ENCODE data around the gene KMT2D.

Gene KMT2D

GRCh38 chr12:49036029-49036428, 24.6 kb downstream of the KMT2D start:
- DNase-seq (ENCODE audit: low read depth, low spot score): no peak

GRCh38 chr12:49034286-49034622, 26.3 kb downstream of the KMT2D start:
- no peak for DNase-seq (ENCODE audit: low read depth, low spot score)

- no peak for DNase-seq (ENCODE audit: low read depth, low spot score)
Measured at GRCh38 chr12:49033611-49034285, 26.8 kb downstream of the KMT2D start.

- DNase-seq (ENCODE audit: low read depth, low spot score): no peak
Measured at GRCh38 chr12:49032679-49033447, 27.7 kb downstream of the KMT2D start.

- DNase-seq (ENCODE audit: low read depth, low spot score): no peak
Measured at GRCh38 chr12:49032276-49032675, 28.3 kb downstream of the KMT2D start.

- no peak for DNase-seq (ENCODE audit: low read depth, low spot score)
Measured at GRCh38 chr12:49031573-49032161, 28.9 kb downstream of the KMT2D start.

GRCh38 chr12:49030714-49031572, 29.7 kb downstream of the KMT2D start:
- DNase-seq (ENCODE audit: low read depth, low spot score): no peak

- no peak for DNase-seq (ENCODE audit: low read depth, low spot score)
Measured at GRCh38 chr12:49030119-49030518, 30.5 kb downstream of the KMT2D start.

- DNase-seq (ENCODE audit: low read depth, low spot score): no peak
Measured at GRCh38 chr12:49028666-49029275, 31.8 kb downstream of the KMT2D start.

GRCh38 chr12:49027846-49028555, 32.6 kb downstream of the KMT2D start:
- DNase-seq (ENCODE audit: low read depth, low spot score): no peak

GRCh38 chr12:49026678-49027480, 33.7 kb downstream of the KMT2D start:
- no peak for DNase-seq (ENCODE audit: low read depth, low spot score)

GRCh38 chr12:49026101-49026500, 34.5 kb downstream of the KMT2D start:
- no peak for DNase-seq (ENCODE audit: low read depth, low spot score)

GRCh38 chr12:49025463-49025862, 35.1 kb downstream of the KMT2D start:
- no peak for DNase-seq (ENCODE audit: low read depth, low spot score)

- DNase-seq (ENCODE audit: low read depth, low spot score): no peak
Measured at GRCh38 chr12:49024543-49024942, 36.1 kb downstream of the KMT2D start.

GRCh38 chr12:49023812-49024211, 36.8 kb downstream of the KMT2D start:
- no peak for DNase-seq (ENCODE audit: low read depth, low spot score)

GRCh38 chr12:49022558-49023178, 37.9 kb downstream of the KMT2D start:
- DNase-seq (ENCODE audit: low read depth, low spot score): no peak

GRCh38 chr12:49021292-49021915, 39.2 kb downstream of the KMT2D start:
- no peak for DNase-seq (ENCODE audit: low read depth, low spot score)

GRCh38 chr12:49020441-49020840, 40.2 kb downstream of the KMT2D start:
- DNase-seq (ENCODE audit: low read depth, low spot score): no peak

Data from smooth muscle cell of the brain vasculature (primary cell).